Measurements from ENCODE around the gene GET4. TPM values are rescaled to one million over a fixed set of nuclear protein-coding genes. Genes with fewer than 3 reads are reported as not detected.

GET4 gene
- total and polyA plus RNA-seq, 2 of the 13 experiments (the other 11 are each of a cell fraction or from before 2014, with no cell fraction given): 28.2 to 35.2 TPM

DNA sequence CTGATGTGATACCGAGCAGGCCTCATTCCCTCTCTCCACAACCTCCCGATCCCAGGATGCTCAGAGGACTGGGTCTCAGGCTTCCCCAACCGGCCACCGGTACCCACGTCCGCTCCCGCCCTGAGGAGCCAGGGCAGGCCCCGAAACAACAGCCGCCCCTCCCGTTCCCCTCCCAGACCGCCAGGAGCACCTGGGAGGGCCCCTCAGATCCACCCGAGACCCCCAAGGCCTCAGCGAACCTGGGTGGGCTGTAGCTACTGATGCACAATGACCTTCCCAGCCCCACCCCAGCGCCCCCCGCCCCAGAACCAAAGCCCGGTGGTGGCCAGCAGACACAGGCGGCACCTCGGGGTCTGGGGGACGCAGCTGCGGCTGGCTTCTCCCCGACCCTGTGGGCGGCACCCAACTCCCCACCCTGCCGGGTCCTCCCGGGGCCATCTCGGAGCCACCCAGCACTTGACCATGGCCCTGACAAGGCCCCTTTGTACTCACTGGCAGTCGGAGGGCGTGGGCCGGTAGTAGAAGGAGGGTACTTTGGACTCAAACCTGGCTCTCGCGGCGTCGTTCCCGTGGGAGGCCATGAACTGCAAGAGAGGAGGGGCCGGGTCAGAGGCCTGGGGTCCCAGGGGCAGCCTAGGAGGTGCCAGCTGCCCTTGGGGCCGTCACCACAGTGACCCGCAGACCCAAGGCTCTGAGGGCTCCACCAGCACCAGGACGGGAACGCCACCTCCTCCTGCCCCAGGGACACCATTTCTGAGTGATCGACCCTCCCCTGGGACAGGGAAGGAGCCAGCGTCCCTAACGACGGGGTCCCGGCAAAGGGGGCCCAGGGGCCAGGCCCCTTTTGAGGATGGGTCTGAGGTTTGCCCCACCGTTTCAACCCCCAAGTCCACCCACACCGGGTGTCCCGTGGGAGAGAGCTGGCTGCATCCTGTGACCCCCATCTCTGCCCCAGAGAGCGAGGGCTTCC lies 50.0 kb downstream of the GET4 start (continued):
- TF ChIP-seq GABPB1 (CRISPR knock-in tag; IDR thresholded peaks at IDR 0.05): peak; percentile 55
- TF ChIP-seq NCOA5 (CRISPR knock-in tag; IDR thresholded peaks at IDR 0.05): no peak
- TF ChIP-seq ZNF343 (CRISPR knock-in tag; IDR thresholded peaks at IDR 0.05): no peak
- TF ChIP-seq, protein P1, sequence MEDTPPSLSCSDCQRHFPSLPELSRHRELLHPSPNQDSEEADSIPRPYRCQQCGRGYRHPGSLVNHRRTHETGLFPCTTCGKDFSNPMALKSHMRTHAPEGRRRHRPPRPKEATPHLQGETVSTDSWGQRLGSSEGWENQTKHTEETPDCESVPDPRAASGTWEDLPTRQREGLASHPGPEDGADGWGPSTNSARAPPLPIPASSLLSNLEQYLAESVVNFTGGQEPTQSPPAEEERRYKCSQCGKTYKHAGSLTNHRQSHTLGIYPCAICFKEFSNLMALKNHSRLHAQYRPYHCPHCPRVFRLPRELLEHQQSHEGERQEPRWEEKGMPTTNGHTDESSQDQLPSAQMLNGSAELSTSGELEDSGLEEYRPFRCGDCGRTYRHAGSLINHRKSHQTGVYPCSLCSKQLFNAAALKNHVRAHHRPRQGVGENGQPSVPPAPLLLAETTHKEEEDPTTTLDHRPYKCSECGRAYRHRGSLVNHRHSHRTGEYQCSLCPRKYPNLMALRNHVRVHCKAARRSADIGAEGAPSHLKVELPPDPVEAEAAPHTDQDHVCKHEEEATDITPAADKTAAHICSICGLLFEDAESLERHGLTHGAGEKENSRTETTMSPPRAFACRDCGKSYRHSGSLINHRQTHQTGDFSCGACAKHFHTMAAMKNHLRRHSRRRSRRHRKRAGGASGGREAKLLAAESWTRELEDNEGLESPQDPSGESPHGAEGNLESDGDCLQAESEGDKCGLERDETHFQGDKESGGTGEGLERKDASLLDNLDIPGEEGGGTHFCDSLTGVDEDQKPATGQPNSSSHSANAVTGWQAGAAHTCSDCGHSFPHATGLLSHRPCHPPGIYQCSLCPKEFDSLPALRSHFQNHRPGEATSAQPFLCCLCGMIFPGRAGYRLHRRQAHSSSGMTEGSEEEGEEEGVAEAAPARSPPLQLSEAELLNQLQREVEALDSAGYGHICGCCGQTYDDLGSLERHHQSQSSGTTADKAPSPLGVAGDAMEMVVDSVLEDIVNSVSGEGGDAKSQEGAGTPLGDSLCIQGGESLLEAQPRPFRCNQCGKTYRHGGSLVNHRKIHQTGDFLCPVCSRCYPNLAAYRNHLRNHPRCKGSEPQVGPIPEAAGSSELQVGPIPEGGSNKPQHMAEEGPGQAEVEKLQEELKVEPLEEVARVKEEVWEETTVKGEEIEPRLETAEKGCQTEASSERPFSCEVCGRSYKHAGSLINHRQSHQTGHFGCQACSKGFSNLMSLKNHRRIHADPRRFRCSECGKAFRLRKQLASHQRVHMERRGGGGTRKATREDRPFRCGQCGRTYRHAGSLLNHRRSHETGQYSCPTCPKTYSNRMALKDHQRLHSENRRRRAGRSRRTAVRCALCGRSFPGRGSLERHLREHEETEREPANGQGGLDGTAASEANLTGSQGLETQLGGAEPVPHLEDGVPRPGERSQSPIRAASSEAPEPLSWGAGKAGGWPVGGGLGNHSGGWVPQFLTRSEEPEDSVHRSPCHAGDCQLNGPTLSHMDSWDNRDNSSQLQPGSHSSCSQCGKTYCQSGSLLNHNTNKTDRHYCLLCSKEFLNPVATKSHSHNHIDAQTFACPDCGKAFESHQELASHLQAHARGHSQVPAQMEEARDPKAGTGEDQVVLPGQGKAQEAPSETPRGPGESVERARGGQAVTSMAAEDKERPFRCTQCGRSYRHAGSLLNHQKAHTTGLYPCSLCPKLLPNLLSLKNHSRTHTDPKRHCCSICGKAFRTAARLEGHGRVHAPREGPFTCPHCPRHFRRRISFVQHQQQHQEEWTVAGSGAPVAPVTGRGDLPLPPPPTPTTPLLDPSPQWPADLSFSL (CRISPR knock-in tag; IDR thresholded peaks at IDR 0.05): no peak
- no peak for TF ChIP-seq ZNF670 (CRISPR knock-in tag; IDR thresholded peaks at IDR 0.05; ENCODE audit: borderline replicate concordance)
- peak; percentile 55 for TF ChIP-seq YEATS4 (CRISPR knock-in tag; IDR thresholded peaks at IDR 0.05; ENCODE audit: borderline replicate concordance)
- no peak for TF ChIP-seq ZNF607 (CRISPR knock-in tag; IDR thresholded peaks at IDR 0.05; ENCODE audit: borderline replicate concordance)
- TF ChIP-seq ZFP62 (CRISPR knock-in tag; IDR thresholded peaks at IDR 0.05): no peak

All from HepG2 (cell line).